AG10803 (cell line): Measurements from ENCODE around the gene ATP9B.

ENCODE experiments used
- DNase-seq: peaks from one replicate; pipeline ENCODE4 v3.0.0; 2010; ENCODE audit warnings: low read depth
- H3K4me3 ChIP-seq: 2 replicates; pipeline ENCODE4 v1.5.1; 2011; ENCODE audit warnings: mild to moderate bottlenecking, low read length, control low read depth
- TF ChIP-seq, protein P1 (sequence below): conservative IDR thresholded peaks from 2 replicates; pipeline ENCODE4 v1.5.1; 2011; ENCODE audit warnings: mild to moderate bottlenecking, low read length, control low read depth, inconsistent platforms

The ATP9B gene

GRCh38 chr18:79216176-79216575 is 147.0 kb downstream of the ATP9B start:
- TF ChIP-seq, protein P1, sequence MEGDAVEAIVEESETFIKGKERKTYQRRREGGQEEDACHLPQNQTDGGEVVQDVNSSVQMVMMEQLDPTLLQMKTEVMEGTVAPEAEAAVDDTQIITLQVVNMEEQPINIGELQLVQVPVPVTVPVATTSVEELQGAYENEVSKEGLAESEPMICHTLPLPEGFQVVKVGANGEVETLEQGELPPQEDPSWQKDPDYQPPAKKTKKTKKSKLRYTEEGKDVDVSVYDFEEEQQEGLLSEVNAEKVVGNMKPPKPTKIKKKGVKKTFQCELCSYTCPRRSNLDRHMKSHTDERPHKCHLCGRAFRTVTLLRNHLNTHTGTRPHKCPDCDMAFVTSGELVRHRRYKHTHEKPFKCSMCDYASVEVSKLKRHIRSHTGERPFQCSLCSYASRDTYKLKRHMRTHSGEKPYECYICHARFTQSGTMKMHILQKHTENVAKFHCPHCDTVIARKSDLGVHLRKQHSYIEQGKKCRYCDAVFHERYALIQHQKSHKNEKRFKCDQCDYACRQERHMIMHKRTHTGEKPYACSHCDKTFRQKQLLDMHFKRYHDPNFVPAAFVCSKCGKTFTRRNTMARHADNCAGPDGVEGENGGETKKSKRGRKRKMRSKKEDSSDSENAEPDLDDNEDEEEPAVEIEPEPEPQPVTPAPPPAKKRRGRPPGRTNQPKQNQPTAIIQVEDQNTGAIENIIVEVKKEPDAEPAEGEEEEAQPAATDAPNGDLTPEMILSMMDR: no peak
- no peak overlapping the region for H3K4me3 ChIP-seq
- no peak for DNase-seq

- DNase-seq: no peak
- TF ChIP-seq, protein P1: no peak
- no peak overlapping the region for H3K4me3 ChIP-seq
These were observed 148.9 kb downstream of the ATP9B start for GRCh38 chr18:79217979-79218604.

DNA sequence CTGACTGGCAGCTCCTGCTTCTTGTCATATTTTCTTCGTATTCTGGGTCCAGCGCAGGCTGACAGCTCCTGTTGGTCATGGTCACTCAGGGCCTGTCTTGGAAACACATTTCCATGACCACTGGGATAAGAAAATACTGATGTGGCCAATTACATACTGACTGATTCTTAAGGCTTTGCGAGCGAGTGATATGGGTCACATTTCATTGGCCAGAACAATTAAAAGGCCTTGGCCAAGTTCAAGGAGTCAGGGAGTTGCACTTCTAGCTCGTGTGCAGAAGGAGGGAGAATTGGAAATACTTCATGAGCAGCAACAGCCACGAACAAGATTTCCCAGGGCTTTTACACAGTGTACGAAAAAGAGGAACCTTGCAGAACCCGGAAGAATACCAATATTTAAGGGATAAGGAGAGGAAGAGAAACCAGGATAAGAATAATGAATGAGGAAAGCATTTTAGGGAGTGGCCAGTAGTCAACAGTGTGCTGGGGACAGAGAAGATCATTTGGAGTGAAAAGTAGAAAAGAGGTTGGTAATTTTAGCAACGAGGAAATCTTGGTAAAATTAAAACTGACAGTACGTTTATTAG is 149.5 kb downstream of the ATP9B start:
- no peak overlapping the region for H3K4me3 ChIP-seq
- TF ChIP-seq, protein P1: no peak
- no peak for DNase-seq

GRCh38 chr18:79221136-79221535 is 151.9 kb downstream of the ATP9B start:
- DNase-seq: no peak

DNA sequence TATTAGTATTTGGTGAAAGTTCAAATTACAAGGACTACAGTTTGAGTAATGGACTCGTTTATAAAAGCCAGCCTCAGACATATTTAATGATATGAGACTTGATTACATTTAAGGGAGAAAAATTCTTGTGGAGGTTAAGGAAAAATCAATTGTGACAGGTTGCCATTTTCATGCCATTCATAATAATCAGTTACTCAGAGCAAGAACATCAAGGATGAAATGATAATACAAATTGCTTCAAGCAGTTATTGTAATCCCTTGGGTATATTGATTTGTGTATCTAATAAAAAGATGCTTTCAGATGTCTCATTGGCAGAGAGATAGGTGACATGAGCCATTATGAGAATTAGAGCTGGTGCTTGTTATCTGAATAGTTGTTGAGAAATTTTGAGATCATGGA is 153.6 kb downstream of the ATP9B start:
- TF ChIP-seq, protein P1: no peak
- no peak overlapping the region for H3K4me3 ChIP-seq
- no peak for DNase-seq

More at GRCh38 chr18:79221136-79221535, 151.9 kb downstream of the ATP9B start:
- H3K4me3 ChIP-seq: no peak overlapping the region
- TF ChIP-seq, protein P1: no peak

- no peak overlapping the region for H3K4me3 ChIP-seq
- TF ChIP-seq, protein P1: no peak
- no peak for DNase-seq
These were observed 154.2 kb downstream of the ATP9B start for GRCh38 chr18:79223431-79223830.

DNA sequence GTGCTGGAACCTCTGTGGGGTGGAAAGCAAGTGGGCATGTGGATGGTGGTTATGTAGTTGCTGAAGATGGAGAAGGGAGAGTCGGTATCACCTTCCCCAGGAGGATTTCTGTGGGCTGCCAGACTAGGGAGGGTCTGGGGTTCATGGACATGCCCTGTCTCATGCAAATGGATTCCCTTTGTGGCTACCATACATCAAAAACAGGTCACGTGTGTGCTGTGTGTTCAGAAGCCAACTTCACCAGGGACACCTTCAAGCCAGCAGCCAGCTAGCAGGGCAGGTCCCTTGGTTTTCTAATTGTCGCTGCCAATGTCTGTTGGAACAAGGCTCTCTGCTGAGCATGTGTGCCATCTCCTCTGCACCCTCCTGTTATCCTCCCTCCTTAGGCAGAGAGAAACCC is 155.2 kb downstream of the ATP9B start:
- H3K4me3 ChIP-seq: no peak overlapping the region
- DNase-seq: no peak
- TF ChIP-seq, protein P1: no peak
